ENCODE measurements around the gene SMIM13.
A peak's percentile ranks its signal among the peaks of the same experiment; 100 is the strongest.

DNA sequence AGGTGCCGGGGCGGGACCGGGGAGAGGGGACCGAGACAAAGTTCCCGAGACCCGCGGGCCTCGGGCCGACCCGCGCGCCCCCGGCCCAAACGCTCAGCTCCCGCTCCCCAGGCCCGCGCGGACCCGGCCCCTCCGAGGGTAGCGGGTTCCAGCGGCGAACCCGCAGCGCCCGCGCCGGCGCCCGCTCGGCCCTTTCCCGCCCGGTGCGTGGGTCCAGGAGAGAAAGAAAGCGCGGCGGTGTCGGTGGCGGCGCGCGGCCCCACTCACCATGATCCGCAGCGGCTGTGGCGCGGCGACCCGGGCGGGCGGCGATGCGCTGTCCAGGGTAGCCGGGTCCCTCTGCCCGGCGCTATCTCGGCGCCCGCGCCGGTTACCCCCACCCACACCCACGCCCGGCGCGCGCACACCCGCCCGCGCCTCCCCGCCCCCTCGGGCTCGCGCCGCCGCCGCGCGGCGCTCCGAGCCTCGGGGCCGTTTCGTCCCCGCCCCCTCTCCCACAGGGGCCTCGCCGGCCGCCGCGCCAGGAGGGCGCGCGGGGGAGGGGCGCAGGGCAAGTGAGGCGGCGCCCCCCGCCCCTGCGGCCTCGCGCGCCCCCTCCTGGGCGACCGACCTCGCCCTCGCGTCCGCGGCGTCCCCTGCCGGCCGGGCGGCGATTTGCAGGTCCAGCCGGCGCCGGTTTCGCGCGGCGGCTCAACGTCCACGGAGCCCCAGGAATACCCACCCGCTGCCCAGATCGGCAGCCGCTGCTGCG lies 49.5 kb upstream of the SMIM13 start, which contains the start of gene ELOVL2:
- TF ChIP-seq EP300 (IDR thresholded peaks at IDR 0.05; ENCODE audit: borderline replicate concordance) (no peak), TAF1 (IDR thresholded peaks at IDR 0.05; ENCODE audit: low read depth) (no peak), YY1 (IDR thresholded peaks at IDR 0.05; ENCODE audit: low read depth) (no peak), FOXM1 (IDR thresholded peaks at IDR 0.05; ENCODE audit: borderline replicate concordance, low read depth) (no peak), NFIC (IDR thresholded peaks at IDR 0.05) (no peak), RAD21 (IDR thresholded peaks at IDR 0.05; ENCODE audit: low read depth) (peak; percentile 51; the same call in 1 of the 2 replicates), CREB1 (IDR thresholded peaks at IDR 0.05; ENCODE audit: low read depth) (no peak), CEBPB (IDR thresholded peaks at IDR 0.05) (no peak), EGR1 (IDR thresholded peaks at IDR 0.05) (peak; percentile 66), TCF12 (IDR thresholded peaks at IDR 0.05; ENCODE audit: low read depth) (no peak), ZBTB7A (IDR thresholded peaks at IDR 0.05; ENCODE audit: low read depth) (no peak), TEAD4 (IDR thresholded peaks at IDR 0.05) (no peak)
- TF ChIP-seq, protein P1, sequence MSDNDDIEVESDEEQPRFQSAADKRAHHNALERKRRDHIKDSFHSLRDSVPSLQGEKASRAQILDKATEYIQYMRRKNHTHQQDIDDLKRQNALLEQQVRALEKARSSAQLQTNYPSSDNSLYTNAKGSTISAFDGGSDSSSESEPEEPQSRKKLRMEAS (IDR thresholded peaks at IDR 0.05), result 0 out of 2 replicates have a peak, but pooled peaks have one; percentile 10
- TF ChIP-seq, protein P2, sequence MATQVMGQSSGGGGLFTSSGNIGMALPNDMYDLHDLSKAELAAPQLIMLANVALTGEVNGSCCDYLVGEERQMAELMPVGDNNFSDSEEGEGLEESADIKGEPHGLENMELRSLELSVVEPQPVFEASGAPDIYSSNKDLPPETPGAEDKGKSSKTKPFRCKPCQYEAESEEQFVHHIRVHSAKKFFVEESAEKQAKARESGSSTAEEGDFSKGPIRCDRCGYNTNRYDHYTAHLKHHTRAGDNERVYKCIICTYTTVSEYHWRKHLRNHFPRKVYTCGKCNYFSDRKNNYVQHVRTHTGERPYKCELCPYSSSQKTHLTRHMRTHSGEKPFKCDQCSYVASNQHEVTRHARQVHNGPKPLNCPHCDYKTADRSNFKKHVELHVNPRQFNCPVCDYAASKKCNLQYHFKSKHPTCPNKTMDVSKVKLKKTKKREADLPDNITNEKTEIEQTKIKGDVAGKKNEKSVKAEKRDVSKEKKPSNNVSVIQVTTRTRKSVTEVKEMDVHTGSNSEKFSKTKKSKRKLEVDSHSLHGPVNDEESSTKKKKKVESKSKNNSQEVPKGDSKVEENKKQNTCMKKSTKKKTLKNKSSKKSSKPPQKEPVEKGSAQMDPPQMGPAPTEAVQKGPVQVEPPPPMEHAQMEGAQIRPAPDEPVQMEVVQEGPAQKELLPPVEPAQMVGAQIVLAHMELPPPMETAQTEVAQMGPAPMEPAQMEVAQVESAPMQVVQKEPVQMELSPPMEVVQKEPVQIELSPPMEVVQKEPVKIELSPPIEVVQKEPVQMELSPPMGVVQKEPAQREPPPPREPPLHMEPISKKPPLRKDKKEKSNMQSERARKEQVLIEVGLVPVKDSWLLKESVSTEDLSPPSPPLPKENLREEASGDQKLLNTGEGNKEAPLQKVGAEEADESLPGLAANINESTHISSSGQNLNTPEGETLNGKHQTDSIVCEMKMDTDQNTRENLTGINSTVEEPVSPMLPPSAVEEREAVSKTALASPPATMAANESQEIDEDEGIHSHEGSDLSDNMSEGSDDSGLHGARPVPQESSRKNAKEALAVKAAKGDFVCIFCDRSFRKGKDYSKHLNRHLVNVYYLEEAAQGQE (IDR thresholded peaks at IDR 0.05; ENCODE audit: low read depth), result peak; percentile 81

Measured in Ishikawa (cell line).